GM20000 (cell line): ENCODE data around the gene SEC31A.

Experiments used
- DNase-seq: peaks from one replicate; pipeline ENCODE4 v3.0.0; 2012; ENCODE audit warnings: low spot score
- TF ChIP-seq, protein P1 (sequence below): IDR thresholded peaks from 2 replicates; pipeline ENCODE4 v1.5.1; 2012; ENCODE audit warnings: mild to moderate bottlenecking, control low read depth; ENCODE audit errors: extremely low read depth, missing control alignments

SEC31A gene

DNA sequence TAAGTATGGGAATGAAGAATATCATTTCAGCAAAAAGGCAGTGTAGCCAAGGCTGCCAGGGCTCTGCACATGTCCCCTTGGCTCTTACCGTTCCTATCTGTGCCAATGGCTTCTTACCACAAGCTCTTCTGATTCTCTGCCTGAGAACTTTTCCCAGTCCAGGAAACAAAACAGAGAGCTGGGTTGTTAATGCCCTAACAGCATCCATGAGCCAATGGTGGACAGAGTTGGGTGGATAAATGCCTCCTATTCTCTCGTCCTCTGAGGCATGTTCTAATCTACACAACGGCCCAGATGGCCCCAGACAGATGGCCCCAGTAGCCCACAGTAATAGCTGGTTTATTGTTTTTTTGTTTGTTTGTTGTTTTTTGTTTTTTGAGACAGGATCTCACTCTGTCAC is 120.3 kb downstream of the SEC31A start:
- TF ChIP-seq, protein P1, sequence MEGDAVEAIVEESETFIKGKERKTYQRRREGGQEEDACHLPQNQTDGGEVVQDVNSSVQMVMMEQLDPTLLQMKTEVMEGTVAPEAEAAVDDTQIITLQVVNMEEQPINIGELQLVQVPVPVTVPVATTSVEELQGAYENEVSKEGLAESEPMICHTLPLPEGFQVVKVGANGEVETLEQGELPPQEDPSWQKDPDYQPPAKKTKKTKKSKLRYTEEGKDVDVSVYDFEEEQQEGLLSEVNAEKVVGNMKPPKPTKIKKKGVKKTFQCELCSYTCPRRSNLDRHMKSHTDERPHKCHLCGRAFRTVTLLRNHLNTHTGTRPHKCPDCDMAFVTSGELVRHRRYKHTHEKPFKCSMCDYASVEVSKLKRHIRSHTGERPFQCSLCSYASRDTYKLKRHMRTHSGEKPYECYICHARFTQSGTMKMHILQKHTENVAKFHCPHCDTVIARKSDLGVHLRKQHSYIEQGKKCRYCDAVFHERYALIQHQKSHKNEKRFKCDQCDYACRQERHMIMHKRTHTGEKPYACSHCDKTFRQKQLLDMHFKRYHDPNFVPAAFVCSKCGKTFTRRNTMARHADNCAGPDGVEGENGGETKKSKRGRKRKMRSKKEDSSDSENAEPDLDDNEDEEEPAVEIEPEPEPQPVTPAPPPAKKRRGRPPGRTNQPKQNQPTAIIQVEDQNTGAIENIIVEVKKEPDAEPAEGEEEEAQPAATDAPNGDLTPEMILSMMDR: no peak

More for the DNA sequence above, 120.3 kb downstream of the SEC31A start:
- DNase-seq: no peak
